ENCODE results near the gene STX16. TPM values are rescaled to one million over a fixed set of nuclear protein-coding genes. Genes with fewer than 3 reads are reported as not detected.

The STX16 gene
- polyA plus RNA-seq, 1 donor, result 91.9 TPM

- no peak for DNase-seq
These were observed 24.6 kb downstream of the STX16 start for GRCh38 chr20:58675641-58676040.

- no peak for DNase-seq
These were observed 25.1 kb downstream of the STX16 start for GRCh38 chr20:58676161-58676560.

DNA sequence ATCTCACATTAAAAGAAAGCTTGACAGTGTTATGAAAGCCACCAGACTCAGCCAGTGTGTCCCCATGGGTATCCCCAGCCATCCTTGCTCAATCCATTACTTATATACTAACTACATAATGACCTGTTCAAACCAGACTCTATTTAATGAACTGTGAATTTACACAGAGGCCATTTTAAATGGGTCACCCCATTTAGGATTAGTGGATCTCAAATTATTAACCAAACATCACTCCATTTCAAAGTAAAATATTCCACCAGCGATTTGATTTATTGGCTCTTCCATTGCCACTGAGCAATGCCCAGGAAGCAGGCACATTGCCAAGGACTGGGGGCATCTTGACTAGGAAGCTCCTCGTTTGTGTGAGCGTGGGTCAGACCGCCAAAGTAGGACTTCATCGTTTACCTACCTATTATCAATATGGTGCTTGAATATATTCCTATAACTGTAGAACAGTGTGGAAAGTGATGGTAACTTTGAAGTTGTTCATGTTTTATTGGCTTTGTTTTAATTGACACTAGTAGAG lies 26.1 kb downstream of the STX16 start:
- DNase-seq, result no peak

DNA sequence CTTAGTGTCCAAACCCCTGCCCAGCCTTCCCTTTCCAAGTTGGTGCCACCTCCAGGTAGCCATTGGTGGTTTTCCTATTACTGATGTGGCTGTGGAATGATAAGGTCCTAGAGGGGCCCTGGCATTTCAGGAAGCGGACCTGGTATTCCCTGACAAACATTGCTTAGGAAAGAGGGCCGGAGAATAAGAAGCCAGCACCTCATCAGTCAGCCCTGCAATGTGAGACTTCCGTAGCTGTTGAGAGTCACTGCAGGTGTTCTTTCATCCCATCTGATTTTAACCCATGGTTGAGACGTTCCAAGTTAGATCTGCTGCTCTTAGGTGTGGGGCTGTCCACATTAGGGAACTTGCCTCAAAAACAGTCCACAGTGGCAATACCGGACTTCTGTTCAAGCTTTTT lies 26.7 kb downstream of the STX16 start:
- no peak for DNase-seq

DNA sequence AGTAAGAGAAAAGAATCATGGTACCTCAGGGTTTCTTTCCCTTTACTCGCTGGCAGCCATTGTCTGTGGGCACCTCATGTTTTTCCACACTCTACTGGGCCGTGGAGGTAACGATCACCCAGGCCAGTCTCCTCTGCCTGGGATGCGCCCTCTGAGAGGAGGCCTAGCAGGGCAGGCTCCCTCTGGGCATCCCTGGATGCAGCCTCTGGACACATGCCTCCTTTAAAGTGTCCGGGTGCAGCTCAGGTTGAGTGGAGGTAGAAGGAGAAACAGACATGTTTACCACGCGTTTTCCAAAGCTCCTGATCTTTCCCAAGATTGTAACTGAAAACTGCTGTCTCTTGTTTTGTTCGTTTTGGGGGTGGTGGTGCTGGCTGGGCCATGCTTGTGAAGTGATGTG lies 27.7 kb downstream of the STX16 start:
- DNase-seq, result no peak

DNA sequence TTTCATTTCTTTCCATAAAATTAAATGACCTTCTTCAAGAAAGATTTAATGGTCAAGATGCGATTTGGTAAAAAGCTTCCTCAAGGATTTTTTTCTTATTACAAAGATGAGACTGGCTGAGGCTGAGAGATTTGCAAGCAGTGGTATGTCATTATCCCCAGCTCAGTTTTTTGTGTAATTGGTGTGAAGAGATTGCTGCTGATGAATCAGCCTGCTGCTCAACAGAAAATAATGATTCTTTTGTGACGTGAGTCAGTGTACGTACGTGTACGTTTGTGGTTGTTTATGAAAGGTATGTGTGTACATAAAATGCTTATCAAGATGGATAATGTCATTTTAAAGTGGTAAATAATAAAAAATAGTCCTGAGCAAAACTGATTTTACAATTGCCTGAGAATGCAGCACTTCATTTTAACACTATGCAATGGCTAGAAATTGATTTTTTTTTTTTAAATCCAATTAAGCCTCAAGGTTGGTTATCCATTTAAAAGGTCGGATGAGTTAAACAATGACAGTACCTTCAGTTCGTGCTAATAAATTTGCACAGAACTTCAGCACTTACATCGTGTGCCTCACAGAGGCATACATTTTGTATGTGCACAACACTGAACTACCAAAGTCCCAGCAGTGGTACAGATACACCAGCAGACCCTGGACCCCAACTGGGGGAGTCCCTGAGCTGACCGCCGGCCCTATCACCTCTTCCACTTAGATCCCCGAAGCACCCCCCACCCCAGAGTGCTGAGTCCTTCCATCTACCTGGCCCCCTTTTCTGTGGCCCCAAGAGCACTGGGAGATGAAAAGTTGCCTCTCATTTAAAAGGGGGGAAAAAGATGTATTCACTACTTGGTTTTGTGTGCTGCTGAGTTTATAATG lies 31.8 kb downstream of the STX16 start:
- DNase-seq, result no peak

GRCh38 chr20:58684291-58684690 lies 33.2 kb downstream of the STX16 start:
- no peak for DNase-seq

DNA sequence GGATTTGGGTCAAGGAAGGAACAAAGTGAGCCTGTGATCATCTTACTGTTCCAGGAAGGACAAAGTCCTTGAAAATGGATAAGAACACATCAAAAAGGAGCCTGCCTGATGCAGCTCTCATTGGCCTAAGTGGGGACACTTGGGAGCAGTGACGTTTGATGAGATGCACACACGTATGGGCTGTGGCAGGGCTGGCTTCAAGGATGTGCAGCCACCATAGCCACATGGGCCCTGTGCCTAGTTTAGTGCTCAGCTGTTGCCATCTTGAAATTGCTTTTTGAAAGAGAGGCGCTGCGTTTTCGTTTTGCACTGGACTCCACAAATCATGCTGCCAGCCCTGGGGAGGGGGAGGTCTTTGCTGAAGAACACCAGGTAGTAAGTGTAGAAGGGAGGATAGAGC lies 34.9 kb downstream of the STX16 start:
- DNase-seq, result no peak

- no peak for DNase-seq
These were observed 37.3 kb downstream of the STX16 start for GRCh38 chr20:58688414-58688813.

DNA sequence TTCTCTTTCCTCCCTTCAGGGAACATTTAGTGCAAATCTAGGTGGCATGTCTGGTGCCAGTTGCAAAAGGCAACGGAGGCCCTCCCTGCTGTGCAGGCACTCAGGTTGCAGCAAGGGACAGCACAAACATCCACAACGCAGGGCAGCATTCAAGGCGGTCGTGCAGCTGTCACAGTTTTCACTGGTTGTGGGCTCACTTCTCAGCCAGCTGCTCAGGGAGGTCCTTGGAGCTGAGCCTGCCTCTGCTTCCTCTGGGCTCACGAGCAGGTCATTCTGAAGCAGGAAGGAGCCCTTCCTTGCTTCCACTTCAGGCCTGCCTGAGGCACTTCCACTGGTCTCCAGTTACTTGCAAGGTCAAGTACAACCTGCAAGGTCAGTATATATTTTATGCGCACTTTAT lies 37.8 kb downstream of the STX16 start:
- no peak for DNase-seq

DNA sequence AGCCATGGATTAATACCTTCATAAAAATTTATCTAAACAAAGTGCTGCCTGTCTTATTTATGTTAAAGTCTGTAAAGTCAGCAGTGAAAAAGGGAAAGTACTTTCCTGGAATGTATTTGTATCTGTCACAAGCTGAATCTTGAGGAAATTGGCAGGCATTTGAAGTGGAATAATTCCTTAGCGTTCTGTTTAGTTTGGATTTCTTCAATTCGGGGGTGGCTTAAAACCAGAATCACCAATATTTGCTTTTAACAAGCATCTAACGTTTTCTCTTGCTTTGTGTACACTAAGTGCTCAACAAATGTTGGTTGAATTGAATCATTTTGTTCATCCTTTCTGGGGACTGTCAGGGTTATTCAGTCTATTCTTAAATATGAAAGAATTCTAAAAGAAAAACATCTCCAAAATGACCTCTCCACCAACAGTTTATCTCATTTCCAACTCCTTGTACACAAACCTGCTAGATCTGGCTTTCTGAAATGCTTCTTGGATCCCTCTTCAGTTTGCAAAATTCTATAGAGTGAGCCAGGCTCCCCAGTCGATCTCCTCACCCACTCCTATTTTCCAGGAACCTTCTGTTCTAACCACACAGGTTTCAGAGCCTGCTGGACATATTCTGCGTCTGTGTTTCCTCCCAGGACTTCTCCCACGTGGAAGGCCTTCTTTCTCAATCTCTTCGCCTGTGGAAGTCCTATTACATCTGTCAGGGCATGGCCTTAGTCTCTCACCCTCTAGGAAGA lies 39.5 kb downstream of the STX16 start:
- DNase-seq, result no peak

- no peak for DNase-seq
These were observed 40.9 kb downstream of the STX16 start for GRCh38 chr20:58691773-58692578.

- no peak for DNase-seq
These were observed 41.6 kb downstream of the STX16 start, which contains the start of gene NPEPL1 for GRCh38 chr20:58692579-58693225. NPEPL1 (plus strand) TSS chr20:58692800; CDS start chr20:58692901, 101 bp downstream.

DNA sequence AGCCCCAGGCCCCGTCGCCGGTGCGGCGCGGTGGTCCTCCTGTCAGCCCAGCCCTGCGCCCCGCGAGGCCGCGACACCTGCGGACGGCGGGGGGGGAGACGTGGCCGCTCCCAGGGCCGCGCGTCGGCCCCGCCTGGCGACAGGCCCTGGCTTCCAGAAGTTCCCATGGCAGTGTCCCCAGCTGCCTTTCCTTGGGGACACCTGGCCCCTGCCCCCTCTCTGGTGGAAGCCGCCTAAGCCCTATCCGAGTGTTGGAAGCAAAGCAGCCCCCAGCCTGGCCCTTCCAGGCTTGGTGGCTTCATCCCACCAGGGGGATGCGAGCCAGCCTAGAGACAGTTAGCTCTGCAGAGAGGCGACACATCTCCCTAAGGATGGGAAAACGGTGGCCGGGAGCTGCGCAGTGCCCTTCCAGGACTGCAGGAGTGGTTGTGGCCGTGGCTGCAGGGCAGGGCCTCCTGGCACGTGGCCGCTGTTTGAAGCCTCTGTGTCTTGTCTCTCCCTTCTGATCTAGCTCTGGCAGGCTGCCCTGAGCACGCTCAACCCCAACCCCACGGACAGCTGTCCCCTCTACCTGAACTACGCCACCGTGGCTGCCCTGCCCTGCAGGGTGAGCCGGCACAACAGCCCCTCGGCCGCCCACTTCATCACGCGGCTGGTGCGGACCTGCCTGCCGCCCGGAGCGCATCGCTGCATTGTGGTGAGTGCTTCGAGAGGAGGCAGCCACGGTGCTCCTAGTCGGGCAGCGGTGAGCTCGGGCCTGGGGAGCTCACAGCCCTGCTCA lies 42.3 kb downstream of the STX16 start:
- DNase-seq, result no peak

- DNase-seq, result no peak
These were observed 43.4 kb downstream of the STX16 start for GRCh38 chr20:58694241-58695083.

DNA sequence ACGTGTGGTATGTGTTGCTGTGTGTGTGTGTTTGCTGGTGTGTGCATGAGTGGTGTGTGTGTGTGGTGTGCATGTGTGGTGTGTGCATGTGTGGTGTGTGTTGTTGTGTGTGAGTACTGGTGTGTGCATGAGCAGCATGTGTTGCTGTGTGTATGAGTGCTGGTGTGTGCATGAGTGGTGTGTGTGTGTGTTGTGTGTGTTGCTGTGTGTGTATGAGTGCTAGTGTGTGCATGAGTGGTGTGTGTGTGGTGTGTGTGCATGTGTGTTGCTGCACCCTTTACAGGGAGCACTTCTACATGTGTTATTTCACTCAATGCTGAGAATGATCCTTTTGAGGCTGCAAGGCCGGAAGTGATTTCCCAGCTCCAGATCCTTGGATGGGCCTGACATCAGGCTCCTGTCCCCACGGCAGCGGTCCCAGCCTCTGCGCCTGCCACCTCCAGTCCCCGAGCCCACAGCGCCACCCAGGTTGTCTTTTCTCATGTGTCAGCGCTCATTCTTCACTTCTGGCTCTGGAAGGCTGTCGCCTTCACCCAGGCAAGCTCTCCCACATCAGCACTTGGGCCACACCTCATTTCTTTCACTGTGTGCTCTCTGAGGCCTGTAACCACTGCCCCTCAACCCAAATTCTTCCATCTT lies 44.1 kb downstream of the STX16 start:
- DNase-seq, result no peak

DNA sequence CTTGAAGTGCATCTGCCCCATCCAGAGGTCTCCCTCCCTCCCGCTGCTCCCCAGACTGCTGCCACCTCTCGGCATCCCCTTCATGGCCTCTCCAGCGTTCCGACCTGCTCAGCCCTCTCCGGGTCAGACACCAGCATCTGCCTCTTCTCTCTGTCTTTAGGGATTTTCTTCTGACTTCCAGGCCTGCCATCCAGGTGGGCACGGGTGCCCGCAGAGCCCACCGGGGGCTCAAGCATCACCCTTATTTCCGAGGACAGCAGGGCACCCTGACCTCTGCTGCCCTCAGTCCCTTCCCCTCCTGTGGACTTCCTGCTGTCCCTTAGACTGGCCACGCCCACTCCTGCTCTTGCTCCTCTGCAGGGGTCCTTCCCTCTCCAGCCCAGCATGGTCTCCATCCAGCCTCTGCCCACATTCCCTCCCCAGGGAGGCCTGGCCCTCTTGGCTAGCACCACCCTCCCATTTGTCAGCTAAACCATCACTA lies 44.9 kb downstream of the STX16 start:
- no peak for DNase-seq

DNA sequence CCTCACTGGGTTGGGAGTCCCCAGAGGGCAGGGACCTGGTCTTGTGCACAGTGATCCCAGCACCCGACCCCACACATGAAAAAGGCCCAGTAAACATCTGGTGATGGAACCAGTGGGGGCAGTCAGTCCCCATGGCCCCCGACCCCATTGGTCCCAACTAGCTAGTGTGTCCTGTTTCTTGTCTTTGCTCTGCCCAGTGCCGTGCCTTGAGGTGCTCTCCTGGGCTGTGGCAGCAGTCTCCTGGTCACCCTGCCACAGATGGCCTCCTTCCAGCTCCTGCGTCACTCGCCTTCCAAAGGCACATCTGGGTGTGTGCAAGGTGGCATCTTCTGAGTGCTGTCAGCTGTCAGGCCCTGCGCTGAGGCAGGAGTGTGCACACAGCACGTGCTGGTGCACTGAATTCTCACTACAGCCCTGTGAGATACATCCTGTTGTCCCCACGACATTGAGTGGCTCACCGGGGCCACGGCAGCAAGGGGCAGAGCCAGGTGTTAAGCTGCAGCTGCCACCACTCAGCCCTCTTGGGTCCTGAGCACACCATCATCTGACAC lies 45.4 kb downstream of the STX16 start:
- DNase-seq, result no peak
